ENCODE measurements around the gene HSD11B2. TPM values are rescaled to one million over a fixed set of nuclear protein-coding genes. Genes with fewer than 3 reads are reported as not detected.
A peak's percentile ranks its signal among the peaks of the same experiment; 100 is the strongest.

The HSD11B2 gene
- total and polyA plus RNA-seq, 8 donors = 1.4 to 11.3 (median 6.3) TPM

DNA sequence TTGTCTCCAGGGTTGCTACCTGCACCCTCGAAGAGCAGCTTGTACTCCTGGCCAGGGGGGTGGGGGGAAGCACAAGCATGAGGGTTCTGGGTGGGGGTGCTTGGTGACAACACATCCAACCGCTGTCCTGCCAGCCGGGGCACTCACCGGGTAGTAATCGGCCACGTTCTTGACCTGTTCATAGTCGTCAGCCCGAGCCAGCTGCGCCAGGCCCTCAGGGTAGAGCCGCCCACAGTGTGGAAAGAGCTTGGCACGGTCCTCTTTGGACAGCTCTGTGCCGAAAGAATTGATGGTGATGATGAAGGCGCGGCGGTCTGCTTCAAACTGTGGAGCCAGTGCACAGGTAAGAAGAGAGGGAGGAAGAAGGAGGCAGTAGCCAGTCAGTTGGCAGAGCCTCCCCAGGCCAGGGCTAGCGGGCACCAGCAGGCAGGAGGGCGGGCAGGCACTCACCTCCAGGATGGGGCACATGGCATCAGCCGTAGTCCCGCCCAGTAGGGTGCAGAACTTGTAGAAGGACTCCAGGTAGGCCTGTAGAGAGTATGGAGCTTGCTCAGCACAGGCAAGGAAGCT is 8.0 kb downstream of the HSD11B2 start:
- Histone ChIP-seq H3K4me1 (peaks cover 19 to 26% (median 22%) of the 10 kb centered on the region in 3 donors), H3K36me3 (peaks cover 0 to 19% (median 0%) of the 10 kb centered on the region in 3 donors), H3K4me3 (no peak overlapping the region), H3K9me3 (no peaks in the 10 kb centered on the region), H3K27ac (no peak overlapping the region), H3K27me3 (no peaks in the 10 kb centered on the region)
- TF ChIP-seq, protein P1, sequence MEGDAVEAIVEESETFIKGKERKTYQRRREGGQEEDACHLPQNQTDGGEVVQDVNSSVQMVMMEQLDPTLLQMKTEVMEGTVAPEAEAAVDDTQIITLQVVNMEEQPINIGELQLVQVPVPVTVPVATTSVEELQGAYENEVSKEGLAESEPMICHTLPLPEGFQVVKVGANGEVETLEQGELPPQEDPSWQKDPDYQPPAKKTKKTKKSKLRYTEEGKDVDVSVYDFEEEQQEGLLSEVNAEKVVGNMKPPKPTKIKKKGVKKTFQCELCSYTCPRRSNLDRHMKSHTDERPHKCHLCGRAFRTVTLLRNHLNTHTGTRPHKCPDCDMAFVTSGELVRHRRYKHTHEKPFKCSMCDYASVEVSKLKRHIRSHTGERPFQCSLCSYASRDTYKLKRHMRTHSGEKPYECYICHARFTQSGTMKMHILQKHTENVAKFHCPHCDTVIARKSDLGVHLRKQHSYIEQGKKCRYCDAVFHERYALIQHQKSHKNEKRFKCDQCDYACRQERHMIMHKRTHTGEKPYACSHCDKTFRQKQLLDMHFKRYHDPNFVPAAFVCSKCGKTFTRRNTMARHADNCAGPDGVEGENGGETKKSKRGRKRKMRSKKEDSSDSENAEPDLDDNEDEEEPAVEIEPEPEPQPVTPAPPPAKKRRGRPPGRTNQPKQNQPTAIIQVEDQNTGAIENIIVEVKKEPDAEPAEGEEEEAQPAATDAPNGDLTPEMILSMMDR (IDR thresholded peaks at IDR 0.05) = no peak
- ATAC-seq = no peak
- intact Hi-C loops (cut with DNase I) = no loop called here
- FAIRE-seq = no peak
- 92 to 96% methylated on average over 19 of the region's 19 CpGs for WGBS, 2 donors
- DNase-seq = peak in 2 of 6 donors; percentile 26 to 68

DNA sequence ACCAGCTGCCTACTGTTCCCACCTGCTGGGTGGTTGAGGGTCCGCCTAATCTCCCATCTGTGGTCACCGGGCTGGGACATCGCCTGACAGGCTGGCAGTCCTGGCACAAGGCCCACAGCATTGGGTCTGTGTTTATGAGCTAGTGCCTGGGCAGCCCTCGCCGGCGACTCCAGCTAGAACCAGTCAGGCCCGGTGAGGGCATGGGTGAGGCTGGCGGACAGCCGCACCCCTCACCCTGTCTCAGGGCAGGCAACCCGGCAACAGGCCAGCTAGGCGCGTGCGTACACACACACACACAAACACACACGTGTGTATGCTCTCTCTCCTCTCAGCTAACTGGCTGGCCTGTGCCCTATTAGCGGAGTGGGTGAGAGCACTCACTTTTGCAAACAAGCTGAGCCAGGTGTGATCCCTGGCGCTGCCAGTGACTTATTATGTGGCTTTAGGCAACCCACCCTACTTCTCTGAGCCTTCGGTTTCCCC is 10.4 kb downstream of the HSD11B2 start:
- DNase-seq (peak; percentile 83 to 98 (median 92)), FAIRE-seq (no peak), ATAC-seq (peak; percentile 82 to 91 (median 88))
- TF ChIP-seq, protein P1 (IDR thresholded peaks at IDR 0.05) = no peak
- H3K36me3 ChIP-seq = peaks cover 0 to 19% (median 0%) of the 10 kb centered on the region in 3 donors
- peaks cover 30 to 37% (median 34%) of the 10 kb centered on the region in 3 donors for H3K4me1 ChIP-seq
- no peaks in the 10 kb centered on the region for H3K27me3 ChIP-seq
- peak overlapping the region; percentile 53 to 81 (median 67) for H3K27ac ChIP-seq
- H3K9me3 ChIP-seq = no peaks in the 10 kb centered on the region
- no peak overlapping the region for H3K4me3 ChIP-seq
- WGBS, 2 donors = 18 to 29% methylated on average over 17 of the region's 17 CpGs
- intact Hi-C loops (cut with DNase I) = no loop called here

DNA sequence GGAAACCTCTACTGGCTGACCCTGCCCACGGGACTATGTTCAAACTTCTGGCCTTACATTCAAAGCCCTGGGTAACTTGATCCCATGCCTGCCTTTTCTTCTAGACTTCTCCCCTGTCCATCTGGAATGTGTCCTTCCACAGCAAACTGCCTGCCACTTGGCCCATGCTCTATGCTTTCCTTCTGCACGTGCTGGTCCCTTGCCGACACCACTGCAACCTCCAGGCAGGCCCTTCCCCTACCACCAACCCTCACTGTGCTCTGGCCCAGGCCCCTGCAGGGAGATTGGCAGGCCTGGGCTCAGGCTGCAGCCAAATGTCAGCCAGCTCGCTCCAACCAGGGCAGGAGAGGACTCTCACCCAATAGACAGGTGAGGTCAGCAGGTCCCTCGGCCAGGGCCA is 11.0 kb downstream of the HSD11B2 start:
- Histone ChIP-seq H3K9me3 (no peaks in the 10 kb centered on the region), H3K4me1 (peaks cover 36 to 43% (median 40%) of the 10 kb centered on the region in 3 donors), H3K4me3 (no peak overlapping the region), H3K27ac (peak overlapping the region; percentile 53 to 81 (median 67)), H3K36me3 (peaks cover 0 to 19% (median 0%) of the 10 kb centered on the region in 3 donors), H3K27me3 (no peaks in the 10 kb centered on the region)
- TF ChIP-seq, protein P1 (IDR thresholded peaks at IDR 0.05) = no peak
- WGBS, 2 donors = 44 to 47% methylated on average over 5 of the region's 5 CpGs
- peak in 1 of 6 donors; percentile 76 for DNase-seq
- ATAC-seq = peak in 2 of 4 donors; percentile 11 to 16
- no peak for FAIRE-seq
- intact Hi-C loops (cut with DNase I) = no loop called here

DNA sequence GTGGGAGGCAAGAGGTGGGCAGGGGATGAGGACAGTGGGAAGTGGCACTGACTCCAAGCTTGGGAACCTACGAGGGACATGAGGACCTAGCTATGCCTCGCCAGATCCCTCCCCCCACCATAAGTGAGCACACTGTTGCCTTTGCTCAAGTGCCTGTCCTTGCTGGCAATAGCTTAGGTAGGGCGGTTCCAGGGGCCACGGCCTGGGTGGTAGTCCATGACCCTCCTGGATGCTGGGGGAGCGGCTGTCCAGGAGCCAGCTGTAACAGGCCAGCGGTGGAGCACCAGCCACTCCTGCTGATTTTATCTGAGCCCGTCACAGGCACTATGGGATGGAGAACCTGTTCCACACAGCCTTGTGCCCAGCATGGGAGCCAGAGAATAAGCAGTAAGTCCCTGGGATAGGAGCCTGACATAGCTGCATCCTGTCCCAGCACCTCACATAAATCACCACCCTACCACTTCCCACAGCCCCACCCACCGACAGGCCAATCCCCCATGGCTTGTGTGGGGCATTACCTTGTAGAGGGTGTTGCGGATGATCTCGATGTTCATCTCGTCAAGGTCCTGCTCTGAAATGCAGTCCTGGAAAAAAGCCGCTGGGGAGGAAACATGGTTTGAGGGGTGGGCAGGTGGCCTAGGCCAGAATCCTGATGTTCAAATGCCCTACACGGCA is 11.8 kb downstream of the HSD11B2 start:
- 92 to 93% methylated on average over 13 of the region's 13 CpGs for WGBS, 2 donors
- Histone ChIP-seq H3K27ac (peak overlapping the region in 2 of 4 donors; percentile 53 to 73), H3K27me3 (no peaks in the 10 kb centered on the region), H3K4me1 (peaks cover 44 to 51% (median 48%) of the 10 kb centered on the region in 3 donors), H3K9me3 (no peaks in the 10 kb centered on the region), H3K36me3 (peaks cover 0 to 19% (median 0%) of the 10 kb centered on the region in 3 donors), H3K4me3 (no peak overlapping the region)
- no peak for ATAC-seq
- intact Hi-C loops (cut with DNase I) = no loop called here
- peak in 1 of 6 donors; percentile 72 for DNase-seq
- FAIRE-seq = no peak
- TF ChIP-seq, protein P1 (IDR thresholded peaks at IDR 0.05) = no peak
